OCI-LY7 (cell line): ENCODE results near the gene ARHGAP24. TPM values are rescaled to one million over a fixed set of nuclear protein-coding genes. Genes with fewer than 3 reads are reported as not detected.

Experiments
- BruUV-seq: library from RNA; stranded (reverse); fragments of 400-500 nt; replicated peaks from 2 replicates; lab custom pipeline; 2021; lab: Mats Ljungman, UMichigan
- CTCF ChIA-PET: fragments of 300-600 bp; sonication (Branson Sonifier 250); formaldehyde crosslinking; loops from one replicate; lab custom pipeline; 2022; ENCODE audit warnings: antibody characterized with exemption; ENCODE audit not compliant: unreplicated experiment; lab: Charles Lee
- POLR2A ChIA-PET: fragments of 300-600 bp; sonication (Branson Sonifier 250); formaldehyde crosslinking; loops from one replicate; lab custom pipeline; 2022; ENCODE audit warnings: antibody characterized with exemption; lab: Charles Lee
- DNase-seq: peaks from one replicate; pipeline ENCODE4 v3.0.0-alpha.2; 2015; ENCODE audit warnings: low spot score
- H2AFZ ChIP-seq: fragments of 200-600 bp; sonication (generic), shearing (Covaris generic); 2 replicates; pipeline ENCODE4 v1.6.1; 2014; ENCODE audit warnings: mild to moderate bottlenecking, antibody characterized with exemption, low read length, moderate library complexity
- H3K27ac ChIP-seq: fragments of 200-600 bp; sonication (generic); 2 replicates; pipeline ENCODE4 v1.5.1; 2014; ENCODE audit warnings: mixed run types, low read depth, mild to moderate bottlenecking, moderate library complexity, low read length, inconsistent platforms; ENCODE audit not compliant: poor library complexity, severe bottlenecking
- H3K36me3 ChIP-seq: fragments of 200-600 bp; sonication (generic); 2 replicates; pipeline ENCODE4 v1.6.1; 2014; ENCODE audit warnings: mild to moderate bottlenecking, antibody characterized with exemption, low read length, moderate library complexity, mixed read lengths; ENCODE audit not compliant: insufficient read depth
- H3K4me1 ChIP-seq: fragments of 200-600 bp; sonication (generic); 2 replicates; pipeline ENCODE4 v1.5.1; 2014; ENCODE audit warnings: mild to moderate bottlenecking, low read length; ENCODE audit not compliant: insufficient read depth, poor library complexity, severe bottlenecking
- H3K4me2 ChIP-seq: fragments of 200-600 bp; sonication (generic); 2 replicates; pipeline ENCODE4 v1.6.1; 2014; ENCODE audit warnings: mild to moderate bottlenecking, low read length
- H3K4me3 ChIP-seq: fragments of 200-600 bp; sonication (generic); 2 replicates; pipeline ENCODE4 v1.5.1; 2014; ENCODE audit warnings: mild to moderate bottlenecking, low read depth, low read length; ENCODE audit not compliant: poor library complexity, severe bottlenecking
- H3K79me2 ChIP-seq: fragments of 200-600 bp; sonication (generic); 2 replicates; pipeline ENCODE4 v1.6.1; 2016; ENCODE audit warnings: low read depth, mild to moderate bottlenecking, low read length, moderate library complexity, mixed read lengths; ENCODE audit not compliant: insufficient read depth
- H3K9me2 ChIP-seq: fragments of 200-600 bp; sonication (generic); 2 replicates; pipeline ENCODE4 v1.6.1; 2016; ENCODE audit warnings: mild to moderate bottlenecking, low read length, mixed read lengths; ENCODE audit not compliant: insufficient read depth
- H3K9me3 ChIP-seq: fragments of 200-600 bp; sonication (generic); 2 replicates; pipeline ENCODE4 v1.6.1; 2014; ENCODE audit warnings: mild to moderate bottlenecking, mixed run types, low read length, mixed read lengths
- H4K20me1 ChIP-seq: fragments of 200-600 bp; sonication (generic); 2 replicates; pipeline ENCODE4 v1.6.1; 2014; ENCODE audit warnings: mild to moderate bottlenecking, antibody characterized with exemption, low read length, moderate library complexity, mixed read lengths; ENCODE audit not compliant: insufficient read depth
- CTCF ChIP-seq: fragments of 200-600 bp; sonication (generic); conservative IDR thresholded peaks from 2 replicates; pipeline ENCODE4 v1.5.1; 2014; ENCODE audit warnings: mild to moderate bottlenecking, antibody characterized with exemption, low read length, moderate library complexity, mixed read lengths
- EZH2phosphoT487 ChIP-seq: fragments of 200-600 bp; sonication (generic); IDR thresholded peaks from 2 replicates; pipeline ENCODE4 v1.6.1; 2018; ENCODE audit warnings: low read depth, borderline replicate concordance, mild to moderate bottlenecking, mixed run types, antibody characterized with exemption, low read length, moderate library complexity, mixed read lengths
- intact Hi-C: fragments of 100-400 bp; cut with micrococcal nuclease; formaldehyde crosslinking; loops from one replicate; pipeline ENCODE4 v1.10.0; 2022; ENCODE audit not compliant: unreplicated experiment
- total RNA-seq, 2 experiments: library from RNA; depleted of rRNA in 1 of 2; stranded (reverse); fragments of >200 nt in 1 of 2; shearing (Covaris generic) in 1 of 2; gene quantifications; 2 replicates each; pipeline ENCODE4 v1.2.3, GENCODE V29; 2014 to 2022

ARHGAP24 gene
- total RNA-seq, 2 experiments from 2014 or later = 0.88 to 4.4 TPM

GRCh38 chr4:85965529-85965928, 490.6 kb downstream of the ARHGAP24 start:
- no peaks in the 10 kb centered on the region for H4K20me1 ChIP-seq
- no peak overlapping the region for H3K4me2 ChIP-seq
- H3K9me2 ChIP-seq = no peaks in the 10 kb centered on the region
- DNase-seq = no peak
- no TSS peak for BruUV-seq
- intact Hi-C loops = loop anchor here (5.0 kb wide), 1 partner anchor 208 kb away; no protein-coding TSS in a partner anchor
- no peak overlapping the region for H3K4me3 ChIP-seq
- no peaks in the 10 kb centered on the region for H3K9me3 ChIP-seq
- TF ChIP-seq EZH2phosphoT487 (no peak), CTCF (no peak)
- no peak overlapping the region for H2AFZ ChIP-seq
- H3K79me2 ChIP-seq = no peaks in the 10 kb centered on the region
- H3K36me3 ChIP-seq = no peaks in the 10 kb centered on the region
- POLR2A ChIA-PET = interaction anchor here (1.4 kb wide), 1 partner anchor 59 kb away, joined by 5 read pairs; no protein-coding TSS in a partner anchor
- H3K4me1 ChIP-seq = no peaks in the 10 kb centered on the region
- H3K27ac ChIP-seq = no peak overlapping the region
- CTCF ChIA-PET = no interaction called here

GRCh38 chr4:85966373-85966772, 491.4 kb downstream of the ARHGAP24 start:
- no peaks in the 10 kb centered on the region for H3K9me3 ChIP-seq
- no peak overlapping the region for H2AFZ ChIP-seq
- no peaks in the 10 kb centered on the region for H4K20me1 ChIP-seq
- no TSS peak for BruUV-seq
- no peaks in the 10 kb centered on the region for H3K4me1 ChIP-seq
- H3K9me2 ChIP-seq = no peaks in the 10 kb centered on the region
- CTCF ChIA-PET = no interaction called here
- no peaks in the 10 kb centered on the region for H3K36me3 ChIP-seq
- H3K79me2 ChIP-seq = no peaks in the 10 kb centered on the region
- DNase-seq = no peak
- no peak overlapping the region for H3K27ac ChIP-seq
- POLR2A ChIA-PET = interaction anchor here (1.4 kb wide), 1 partner anchor 60 kb away, joined by 5 read pairs; no protein-coding TSS in a partner anchor
- H3K4me2 ChIP-seq = no peak overlapping the region
- intact Hi-C loops = loop anchor here (5.0 kb wide), 1 partner anchor 209 kb away; no protein-coding TSS in a partner anchor
- TF ChIP-seq EZH2phosphoT487 (no peak), CTCF (no peak)
- H3K4me3 ChIP-seq = no peak overlapping the region

- no TSS peak for BruUV-seq
- Histone ChIP-seq H2AFZ (no peak overlapping the region), H4K20me1 (no peaks in the 10 kb centered on the region), H3K36me3 (no peaks in the 10 kb centered on the region), H3K27ac (no peak overlapping the region), H3K4me1 (no peaks in the 10 kb centered on the region), H3K9me3 (no peaks in the 10 kb centered on the region), H3K79me2 (no peaks in the 10 kb centered on the region), H3K9me2 (no peaks in the 10 kb centered on the region), H3K4me2 (no peak overlapping the region), H3K4me3 (no peak overlapping the region)
- intact Hi-C loops = loop anchor here (2.0 to 5.0 kb wide), 2 partner anchors 171 to 211 kb away; no protein-coding TSS in a partner anchor
- ChIA-PET CTCF (interaction anchor here (0.9 kb wide), 1 partner anchor 565 kb away, joined by 3 read pairs; no protein-coding TSS in a partner anchor), POLR2A (interaction anchor here (0.7 kb wide), 1 partner anchor 1426 kb away, joined by 3 read pairs; no protein-coding TSS in a partner anchor)
- DNase-seq = no peak
- TF ChIP-seq CTCF = no peak
- TF ChIP-seq EZH2phosphoT487 = no peak
Measured at GRCh38 chr4:85967872-85968271, 492.9 kb downstream of the ARHGAP24 start.
